Measurements from ENCODE around the gene MSRB1.

GRCh38 chr16:1974157-1975070, 31.4 kb upstream of the MSRB1 start:
- TF ChIP-seq POLR2A (IDR thresholded peaks at IDR 0.05; ENCODE audit: low read length) (no peak), CHD2 (IDR thresholded peaks at IDR 0.05; ENCODE audit: low read length, partially characterized antibody) (no peak), REST (IDR thresholded peaks at IDR 0.05) (no peak), MAFK (IDR thresholded peaks at IDR 0.05; ENCODE audit: partially characterized antibody) (no peak), HMGXB4 (CRISPR knock-in tag; IDR thresholded peaks at IDR 0.05; ENCODE audit: borderline replicate concordance) (no peak)

All from A549 (cell line).